ENCODE measurements around the gene FHOD3.

DNA sequence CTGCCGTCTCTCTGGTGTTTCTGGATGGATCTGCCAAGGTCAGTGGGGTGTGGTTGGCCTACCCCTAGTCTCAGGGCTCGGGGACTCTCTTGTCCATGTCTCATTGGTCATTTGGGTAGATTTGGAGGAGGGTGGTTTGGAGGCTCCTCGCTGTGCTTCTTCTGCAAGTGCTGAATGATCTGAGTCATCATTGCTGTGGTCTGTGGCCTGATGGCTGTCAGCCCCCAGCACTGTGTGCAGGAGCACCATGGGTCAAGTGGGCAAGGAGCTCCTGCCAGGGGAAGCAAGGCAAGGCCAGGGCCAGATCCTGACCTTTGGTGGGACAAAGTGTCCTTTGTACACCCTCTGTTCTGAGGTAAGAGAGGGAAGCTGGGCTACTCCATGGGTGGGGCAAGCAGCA lies 221.8 kb downstream of the FHOD3 start:
- TF ChIP-seq, protein P1, sequence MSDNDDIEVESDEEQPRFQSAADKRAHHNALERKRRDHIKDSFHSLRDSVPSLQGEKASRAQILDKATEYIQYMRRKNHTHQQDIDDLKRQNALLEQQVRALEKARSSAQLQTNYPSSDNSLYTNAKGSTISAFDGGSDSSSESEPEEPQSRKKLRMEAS (IDR thresholded peaks at IDR 0.05), result no peak
- TF ChIP-seq ZBTB7A (IDR thresholded peaks at IDR 0.05; ENCODE audit: low read depth), result no peak

All from Ishikawa (cell line).